HG02571 (cell line): ENCODE measurements around the gene PAGR1.
"Not testable (repeated sequence)": the region's sequence is repeated elsewhere in the genome, so short reads cannot be mapped to it uniquely, and the experiment has no call there.

Source experiments
- ATAC-seq: cut with Tn5 transposase; IDR thresholded peaks from one replicate; pipeline ENCODE4 v1.9.1; 2021; ENCODE audit warnings: mild to moderate bottlenecking, moderate library complexity; ENCODE audit not compliant: unreplicated experiment

PAGR1 gene

GRCh38 chr16:29791845-29792807, 23.8 kb upstream of the PAGR1 start:
- no peak for ATAC-seq

GRCh38 chr16:29793153-29793552, 22.8 kb upstream of the PAGR1 start:
- not testable (repeated sequence) for ATAC-seq

GRCh38 chr16:29794231-29794710, 21.7 kb upstream of the PAGR1 start:
- ATAC-seq, result no peak

- no peak for ATAC-seq
These were observed 13.5 kb upstream of the PAGR1 start for GRCh38 chr16:29802416-29802935.

- ATAC-seq, result no peak
These were observed 11.9 kb upstream of the PAGR1 start for GRCh38 chr16:29804020-29804419.

- no peak for ATAC-seq
These were observed 11.3 kb upstream of the PAGR1 start for GRCh38 chr16:29804455-29805231.

- ATAC-seq, result peak; percentile 46
These were observed 10.5 kb upstream of the PAGR1 start for GRCh38 chr16:29805232-29806098.

- ATAC-seq, result no peak
These were observed 9.8 kb upstream of the PAGR1 start, which contains the start of gene MAZ for GRCh38 chr16:29806099-29806579. Gene MAZ, plus strand, starts transcription at chr16:29806529. Its CDS starts 173 bp downstream, at chr16:29806702.

- ATAC-seq, result no peak
These were observed 9.1 kb upstream of the PAGR1 start for GRCh38 chr16:29806641-29807425.

- ATAC-seq, result no peak
These were observed 8.3 kb upstream of the PAGR1 start for GRCh38 chr16:29807426-29808218.

- ATAC-seq, result no peak
These were observed 7.6 kb upstream of the PAGR1 start for GRCh38 chr16:29808219-29808900.

- ATAC-seq, result no peak
These were observed 6.8 kb upstream of the PAGR1 start for GRCh38 chr16:29809031-29809747.

- no peak for ATAC-seq
These were observed 5.9 kb upstream of the PAGR1 start for GRCh38 chr16:29809850-29810698.

GRCh38 chr16:29810699-29811169, 5.2 kb upstream of the PAGR1 start:
- ATAC-seq, result no peak

- peak; percentile 32 for ATAC-seq
These were observed 4.6 kb upstream of the PAGR1 start for GRCh38 chr16:29811170-29811895.
